K562 (cell line): ENCODE measurements around the gene U2AF1L4.

Source experiments
- FOXK2 ChIP-seq, 2 experiments: fragments of 450-650 bp; IDR thresholded peaks in 1 of 2; conservative IDR thresholded peaks in 1 of 2; 2 replicates each; pipeline ENCODE4 v1.6.1; 2016; ENCODE audit warnings: low read depth in 2 of 2, mild to moderate bottlenecking in 1 of 2
- MEF2A ChIP-seq: IDR thresholded peaks from 2 replicates; pipeline ENCODE4 v1.6.1; 2011; ENCODE audit warnings: low read depth, mild to moderate bottlenecking, low read length, moderate library complexity; ENCODE audit not compliant: control insufficient read depth
- POLR2A ChIP-seq: fragments of 450-650 bp; conservative IDR thresholded peaks from 2 replicates; pipeline ENCODE4 v1.6.1; 2016
- POLR2AphosphoS2 ChIP-seq: IDR thresholded peaks from 2 replicates; pipeline ENCODE4 v1.6.1; 2012; ENCODE audit warnings: low read length, improper control_type of control experiment
- PPARD ChIP-seq: fragments of 250-450 bp; sonication (Bioruptor Pico); IDR thresholded peaks from 2 replicates; pipeline ENCODE4 v1.8.0; 2022; ENCODE audit warnings: inconsistent platforms, mild to moderate bottlenecking, moderate library complexity
- RAD21 ChIP-seq, 2 experiments: fragments of 250-450 bp in 1 of 2; fragments of 450-650 bp in 1 of 2; sonication (Bioruptor Pico) in 1 of 2; formaldehyde crosslinking in 1 of 2; IDR thresholded peaks in 1 of 2; conservative IDR thresholded peaks in 1 of 2; 2 replicates each; pipeline versions ENCODE4 v1.4.0 to v1.8.0; 2020 to 2022; ENCODE audit warnings: mild to moderate bottlenecking in 2 of 2, moderate library complexity in 1 of 2
- ZNF79 ChIP-seq: fragments of 250-450 bp; sonication (Bioruptor Pico); IDR thresholded peaks from 2 replicates; pipeline ENCODE4 v1.4.0; 2020; ENCODE audit warnings: low read depth, mild to moderate bottlenecking, moderate library complexity
- TF ChIP-seq, protein P1 (sequence below), 3 experiments: IDR thresholded peaks in 2 of 3; conservative IDR thresholded peaks in 1 of 3; 2 replicates each; pipeline ENCODE4 v1.5.1; 2011 to 2012; ENCODE audit warnings: low read length in 3 of 3, mild to moderate bottlenecking in 3 of 3, control low read depth in 2 of 3, improper control_type of control experiment in 1 of 3, inconsistent platforms in 1 of 3, low read depth in 1 of 3, mixed read lengths in 1 of 3, moderate library complexity in 1 of 3; ENCODE audit not compliant: insufficient read depth in 2 of 3
- TF ChIP-seq, protein P2 (sequence below): sonication (generic); formaldehyde crosslinking; IDR thresholded peaks from 2 replicates; pipeline ENCODE4 v1.8.1; 2023; ENCODE audit warnings: mild to moderate bottlenecking, missing genetic modification reagents, moderate library complexity
- TF ChIP-seq, protein P3 (sequence below), 2 experiments: fragments of 450-650 bp in 1 of 2; sonication (generic) in 1 of 2; formaldehyde crosslinking in 1 of 2; IDR thresholded peaks in 1 of 2; conservative IDR thresholded peaks in 1 of 2; 2 replicates each; pipeline versions ENCODE4 v1.6.1 to v1.8.1; 2016 to 2023; ENCODE audit warnings: mild to moderate bottlenecking in 2 of 2, moderate library complexity in 2 of 2, inconsistent platforms in 1 of 2, missing genetic modification reagents in 1 of 2
- TF ChIP-seq, protein P4 (sequence below): fragments of 450-650 bp; formaldehyde crosslinking; IDR thresholded peaks from 2 replicates; pipeline ENCODE4 v1.4.0; 2022; ENCODE audit warnings: mild to moderate bottlenecking, moderate library complexity
- TF ChIP-seq, protein P5 (sequence below): fragments of 250-450 bp; sonication (Bioruptor Pico); IDR thresholded peaks from 2 replicates; pipeline ENCODE4 v1.8.0; 2022; ENCODE audit warnings: moderate library complexity, mild to moderate bottlenecking, inconsistent platforms

DNA sequence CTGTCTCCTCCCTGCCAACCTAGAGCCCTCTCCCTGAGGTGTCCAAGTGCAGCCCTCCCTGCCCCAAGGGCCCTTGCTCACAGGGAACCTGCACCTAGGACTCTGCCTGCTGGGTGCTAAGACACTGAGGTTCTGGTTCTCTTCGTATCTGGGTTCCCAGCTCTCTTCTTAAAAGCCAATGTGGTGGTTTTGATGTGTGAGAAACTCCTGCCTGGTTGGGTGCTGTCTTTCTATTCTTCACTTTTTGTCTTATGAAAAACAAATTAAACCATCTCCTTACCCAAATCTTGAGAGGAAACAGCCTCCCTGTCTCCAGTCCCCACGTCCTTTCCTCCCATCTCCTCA is 31.7 kb downstream of the U2AF1L4 start:
- TF ChIP-seq POLR2AphosphoS2 (no peak), POLR2A (no peak), RAD21 (CRISPR knock-in tag; conservative IDR thresholded peaks at IDR 0.05 in 1 of 2, IDR thresholded peaks at IDR 0.05 in 1 of 2) (no peak), MEF2A (no peak), ZNF79 (CRISPR knock-in tag) (no peak), PPARD (CRISPR knock-in tag) (no peak), FOXK2 (conservative IDR thresholded peaks at IDR 0.05 in 1 of 2, IDR thresholded peaks at IDR 0.05 in 1 of 2; ENCODE audit: low read depth in 2 of 2) (no peak)
- TF ChIP-seq, protein P1, sequence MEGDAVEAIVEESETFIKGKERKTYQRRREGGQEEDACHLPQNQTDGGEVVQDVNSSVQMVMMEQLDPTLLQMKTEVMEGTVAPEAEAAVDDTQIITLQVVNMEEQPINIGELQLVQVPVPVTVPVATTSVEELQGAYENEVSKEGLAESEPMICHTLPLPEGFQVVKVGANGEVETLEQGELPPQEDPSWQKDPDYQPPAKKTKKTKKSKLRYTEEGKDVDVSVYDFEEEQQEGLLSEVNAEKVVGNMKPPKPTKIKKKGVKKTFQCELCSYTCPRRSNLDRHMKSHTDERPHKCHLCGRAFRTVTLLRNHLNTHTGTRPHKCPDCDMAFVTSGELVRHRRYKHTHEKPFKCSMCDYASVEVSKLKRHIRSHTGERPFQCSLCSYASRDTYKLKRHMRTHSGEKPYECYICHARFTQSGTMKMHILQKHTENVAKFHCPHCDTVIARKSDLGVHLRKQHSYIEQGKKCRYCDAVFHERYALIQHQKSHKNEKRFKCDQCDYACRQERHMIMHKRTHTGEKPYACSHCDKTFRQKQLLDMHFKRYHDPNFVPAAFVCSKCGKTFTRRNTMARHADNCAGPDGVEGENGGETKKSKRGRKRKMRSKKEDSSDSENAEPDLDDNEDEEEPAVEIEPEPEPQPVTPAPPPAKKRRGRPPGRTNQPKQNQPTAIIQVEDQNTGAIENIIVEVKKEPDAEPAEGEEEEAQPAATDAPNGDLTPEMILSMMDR (IDR thresholded peaks at IDR 0.05 in 2 of 3, conservative IDR thresholded peaks at IDR 0.05 in 1 of 3; ENCODE audit: insufficient read depth in 2 of 3, low read depth in 1 of 3, low read length in 3 of 3): no peak
- TF ChIP-seq, protein P2, sequence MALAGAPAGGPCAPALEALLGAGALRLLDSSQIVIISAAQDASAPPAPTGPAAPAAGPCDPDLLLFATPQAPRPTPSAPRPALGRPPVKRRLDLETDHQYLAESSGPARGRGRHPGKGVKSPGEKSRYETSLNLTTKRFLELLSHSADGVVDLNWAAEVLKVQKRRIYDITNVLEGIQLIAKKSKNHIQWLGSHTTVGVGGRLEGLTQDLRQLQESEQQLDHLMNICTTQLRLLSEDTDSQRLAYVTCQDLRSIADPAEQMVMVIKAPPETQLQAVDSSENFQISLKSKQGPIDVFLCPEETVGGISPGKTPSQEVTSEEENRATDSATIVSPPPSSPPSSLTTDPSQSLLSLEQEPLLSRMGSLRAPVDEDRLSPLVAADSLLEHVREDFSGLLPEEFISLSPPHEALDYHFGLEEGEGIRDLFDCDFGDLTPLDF: no peak
- TF ChIP-seq, protein P3, sequence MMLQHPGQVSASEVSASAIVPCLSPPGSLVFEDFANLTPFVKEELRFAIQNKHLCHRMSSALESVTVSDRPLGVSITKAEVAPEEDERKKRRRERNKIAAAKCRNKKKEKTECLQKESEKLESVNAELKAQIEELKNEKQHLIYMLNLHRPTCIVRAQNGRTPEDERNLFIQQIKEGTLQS (IDR thresholded peaks at IDR 0.05): no peak
- TF ChIP-seq, protein P3 (CRISPR knock-in tag; conservative IDR thresholded peaks at IDR 0.05): no peak
- TF ChIP-seq, protein P4, sequence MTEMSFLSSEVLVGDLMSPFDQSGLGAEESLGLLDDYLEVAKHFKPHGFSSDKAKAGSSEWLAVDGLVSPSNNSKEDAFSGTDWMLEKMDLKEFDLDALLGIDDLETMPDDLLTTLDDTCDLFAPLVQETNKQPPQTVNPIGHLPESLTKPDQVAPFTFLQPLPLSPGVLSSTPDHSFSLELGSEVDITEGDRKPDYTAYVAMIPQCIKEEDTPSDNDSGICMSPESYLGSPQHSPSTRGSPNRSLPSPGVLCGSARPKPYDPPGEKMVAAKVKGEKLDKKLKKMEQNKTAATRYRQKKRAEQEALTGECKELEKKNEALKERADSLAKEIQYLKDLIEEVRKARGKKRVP: no peak
- TF ChIP-seq, protein P5, sequence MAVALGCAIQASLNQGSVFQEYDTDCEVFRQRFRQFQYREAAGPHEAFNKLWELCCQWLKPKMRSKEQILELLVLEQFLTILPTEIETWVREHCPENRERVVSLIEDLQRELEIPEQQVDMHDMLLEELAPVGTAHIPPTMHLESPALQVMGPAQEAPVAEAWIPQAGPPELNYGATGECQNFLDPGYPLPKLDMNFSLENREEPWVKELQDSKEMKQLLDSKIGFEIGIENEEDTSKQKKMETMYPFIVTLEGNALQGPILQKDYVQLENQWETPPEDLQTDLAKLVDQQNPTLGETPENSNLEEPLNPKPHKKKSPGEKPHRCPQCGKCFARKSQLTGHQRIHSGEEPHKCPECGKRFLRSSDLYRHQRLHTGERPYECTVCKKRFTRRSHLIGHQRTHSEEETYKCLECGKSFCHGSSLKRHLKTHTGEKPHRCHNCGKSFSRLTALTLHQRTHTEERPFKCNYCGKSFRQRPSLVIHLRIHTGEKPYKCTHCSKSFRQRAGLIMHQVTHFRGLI (CRISPR knock-in tag): no peak
